Germinal center (tissue), 1 donor: ENCODE data around the gene CCDC57.

Experiments used
- DNase-seq: peaks from one replicate; pipeline ENCODE4 v3.0.0; 2012; ENCODE audit warnings: mixed read lengths, low spot score

CCDC57 gene

GRCh38 chr17:82105882-82106687 lies 106.6 kb downstream of the CCDC57 start:
- DNase-seq: peak; percentile 88

- DNase-seq: no peak
Measured at GRCh38 chr17:82105417-82105881, 107.2 kb downstream of the CCDC57 start.

GRCh38 chr17:82104797-82105416 lies 107.7 kb downstream of the CCDC57 start:
- no peak for DNase-seq

GRCh38 chr17:82103553-82104451 lies 108.8 kb downstream of the CCDC57 start:
- DNase-seq: no peak

- no peak for DNase-seq
Measured at GRCh38 chr17:82101767-82102679, 110.6 kb downstream of the CCDC57 start.

- no peak for DNase-seq
Measured at GRCh38 chr17:82101301-82101715, 111.3 kb downstream of the CCDC57 start.

GRCh38 chr17:82100502-82101298 lies 111.9 kb downstream of the CCDC57 start:
- DNase-seq: no peak

- DNase-seq: peak; percentile 57
Measured at GRCh38 chr17:82098939-82099763, 113.5 kb downstream of the CCDC57 start.

- DNase-seq: peak; percentile 100
Measured at GRCh38 chr17:82098169-82098938, 114.3 kb downstream of the CCDC57 start, which contains the start of gene FASN. TSS of gene FASN (minus strand) at chr17:82098236. CDS start at chr17:82096445, 1,791 bp downstream.

- no peak for DNase-seq
Measured at GRCh38 chr17:82097919-82098168, 114.8 kb downstream of the CCDC57 start.

GRCh38 chr17:82097184-82097918 lies 115.3 kb downstream of the CCDC57 start:
- peak; percentile 57 for DNase-seq

GRCh38 chr17:82096709-82097183 lies 115.9 kb downstream of the CCDC57 start:
- DNase-seq: no peak

- DNase-seq: no peak
Measured at GRCh38 chr17:82095777-82096708, 116.6 kb downstream of the CCDC57 start.

GRCh38 chr17:82094931-82095776 lies 117.5 kb downstream of the CCDC57 start:
- no peak for DNase-seq

GRCh38 chr17:82092995-82093751 lies 119.5 kb downstream of the CCDC57 start:
- DNase-seq: no peak
